Breast epithelium (tissue), 3 donors: ENCODE results near the gene PBX3.

Experiments
- CTCF ChIP-seq, 3 donors: fragments of 450-650 bp; IDR thresholded peaks; one replicate each; pipeline ENCODE4 v1.5.1; 2016 to 2017; ENCODE audit warnings: antibody characterized with exemption in 3 of 3, mild to moderate bottlenecking in 3 of 3, moderate library complexity in 3 of 3
- POLR2A ChIP-seq: fragments of 450-650 bp; IDR thresholded peaks from one replicate; pipeline ENCODE4 v1.6.1; 2016; ENCODE audit warnings: antibody characterized with exemption, mild to moderate bottlenecking, moderate library complexity
- POLR2AphosphoS5 ChIP-seq, 3 donors: sonication (generic); formaldehyde crosslinking; IDR thresholded peaks; one replicate each; pipeline ENCODE4 v1.6.1; 2017; ENCODE audit warnings: antibody characterized with exemption in 3 of 3

- TF ChIP-seq POLR2AphosphoS5 (IDR thresholded peaks at IDR 0.05) (no peak), POLR2A (no peak), CTCF (IDR thresholded peaks at IDR 0.05) (no peak)
These were observed 232.2 kb downstream of the PBX3 start for GRCh38 chr9:125979383-125979782.
